HepG2 (cell line): Measurements from ENCODE around the gene SRP14. TPM values are rescaled to one million over a fixed set of nuclear protein-coding genes. Genes with fewer than 3 reads are reported as not detected.

ENCODE experiments used
- AFF4 ChIP-seq: sonication (generic); formaldehyde crosslinking; IDR thresholded peaks from 2 replicates; pipeline ENCODE4 v1.4.0; 2020; ENCODE audit warnings: missing genetic modification reagents
- ATAD3A ChIP-seq: sonication (generic); formaldehyde crosslinking; IDR thresholded peaks from 2 replicates; pipeline ENCODE4 v1.4.0; 2020; ENCODE audit warnings: missing genetic modification reagents
- CREB1 ChIP-seq, 2 experiments: fragments of 450-650 bp in 1 of 2; IDR thresholded peaks; 2 replicates each; pipeline ENCODE4 v1.6.1; 2016 to 2017; ENCODE audit warnings: control low read depth in 1 of 2, mild to moderate bottlenecking in 1 of 2, missing compliant biosample characterization in 1 of 2, missing genetic modification characterization in 1 of 2
- DNMT1 ChIP-seq: sonication (generic); formaldehyde crosslinking; IDR thresholded peaks from 2 replicates; pipeline ENCODE4 v1.5.1; 2020; ENCODE audit warnings: mild to moderate bottlenecking, missing genetic modification reagents
- ERF ChIP-seq: IDR thresholded peaks from 2 replicates; pipeline ENCODE4 v1.6.1; 2018; ENCODE audit warnings: missing biosample characterization, missing genetic modification reagents
- FOSL1 ChIP-seq: sonication (generic); formaldehyde crosslinking; IDR thresholded peaks from 2 replicates; pipeline ENCODE4 v1.9.0; 2021; ENCODE audit warnings: missing genetic modification reagents, borderline replicate concordance
- HMGXB4 ChIP-seq, 2 experiments: sonication (generic) in 1 of 2; formaldehyde crosslinking in 1 of 2; IDR thresholded peaks; 2 replicates each; pipeline versions ENCODE4 v1.4.0 to v1.6.1; 2018 to 2020; ENCODE audit warnings: missing genetic modification reagents in 2 of 2, borderline replicate concordance in 1 of 2, low read depth in 1 of 2, mild to moderate bottlenecking in 1 of 2, missing biosample characterization in 1 of 2
- MAZ ChIP-seq, 2 experiments: sonication (generic) in 1 of 2; formaldehyde crosslinking in 1 of 2; IDR thresholded peaks; 2 replicates each; pipeline versions ENCODE4 v1.5.0 to v1.6.1; 2012 to 2020; ENCODE audit warnings: low read depth in 2 of 2, mild to moderate bottlenecking in 2 of 2, borderline replicate concordance in 1 of 2, improper control_type of control experiment in 1 of 2, low read length in 1 of 2, missing genetic modification reagents in 1 of 2, moderate library complexity in 1 of 2
- NFIC ChIP-seq: IDR thresholded peaks from 2 replicates; pipeline ENCODE4 v1.6.1; 2012; ENCODE audit warnings: mild to moderate bottlenecking, low read length, inconsistent platforms
- RXRB ChIP-seq: IDR thresholded peaks from 2 replicates; pipeline ENCODE4 v1.6.1; 2016; ENCODE audit warnings: borderline replicate concordance, missing genetic modification reagents, missing compliant biosample characterization
- SMYD3 ChIP-seq: sonication (generic); formaldehyde crosslinking; IDR thresholded peaks from 2 replicates; pipeline ENCODE4 v1.8.1; 2023; ENCODE audit warnings: mild to moderate bottlenecking, missing genetic modification reagents
- SSRP1 ChIP-seq: IDR thresholded peaks from 2 replicates; pipeline ENCODE4 v1.6.1; 2016; ENCODE audit warnings: control low read depth
- ZKSCAN1 ChIP-seq: fragments of 150-350 bp; IDR thresholded peaks from 2 replicates; pipeline ENCODE4 v1.6.1; 2014; ENCODE audit warnings: low read length
- ZNF20 ChIP-seq: sonication (generic); formaldehyde crosslinking; IDR thresholded peaks from 2 replicates; pipeline ENCODE4 v1.4.0; 2020; ENCODE audit warnings: mild to moderate bottlenecking, moderate library complexity, missing genetic modification reagents
- ZNF263 ChIP-seq: sonication (generic); formaldehyde crosslinking; IDR thresholded peaks from 2 replicates; pipeline ENCODE4 v1.4.0; 2020; ENCODE audit warnings: missing genetic modification reagents
- ZNF329 ChIP-seq: sonication (generic); formaldehyde crosslinking; IDR thresholded peaks from 2 replicates; pipeline ENCODE4 v1.9.0; 2021; ENCODE audit warnings: low read depth, mild to moderate bottlenecking, missing genetic modification reagents
- ZNF333 ChIP-seq: sonication (generic); formaldehyde crosslinking; IDR thresholded peaks from 2 replicates; pipeline ENCODE4 v1.4.0; 2020; ENCODE audit warnings: mild to moderate bottlenecking, missing genetic modification reagents, borderline replicate concordance
- ZNF33A ChIP-seq: sonication (generic); formaldehyde crosslinking; IDR thresholded peaks from 2 replicates; pipeline ENCODE4 v1.5.1; 2020; ENCODE audit warnings: missing genetic modification reagents, mild to moderate bottlenecking, moderate library complexity, borderline replicate concordance
- ZNF629 ChIP-seq: sonication (generic); formaldehyde crosslinking; conservative IDR thresholded peaks from 2 replicates; pipeline ENCODE4 v1.5.0; 2020; ENCODE audit warnings: missing genetic modification reagents
- ZXDC ChIP-seq: sonication (generic); formaldehyde crosslinking; IDR thresholded peaks from 2 replicates; pipeline ENCODE4 v1.5.0; 2020; ENCODE audit warnings: mild to moderate bottlenecking, missing genetic modification reagents
- polyA plus RNA-seq, 8 experiments: library from polyadenylated mRNA; depleted of rRNA in 3 of 8; stranded (reverse) in 7 of 8; unstranded in 1 of 8; fragments of >200 nt; fragmentation: Illumina TruSeq in 4 of 8; extraction: Trizol in 4 of 8; gene quantifications; 2 replicates each; pipeline versions ENCODE4 v1.2.1 to v1.2.3, GENCODE V29; 2011 to 2016; ENCODE audit warnings: low read depth in 4 of 8, missing spikeins in 1 of 8, mixed read lengths in 1 of 8; ENCODE audit not compliant: insufficient read depth in 1 of 8
- total RNA-seq, 5 experiments: library from RNA; depleted of rRNA; stranded (reverse); fragments of >200 nt; fragmentation: Illumina TruSeq; extraction: Trizol; gene quantifications; 2 replicates each; pipeline ENCODE4 v1.2.3, GENCODE V29; 2016; ENCODE audit warnings: low read depth in 1 of 5

Gene SRP14
- total and polyA plus RNA-seq, 2 of the 13 experiments (the other 11 are each of a cell fraction or from before 2014, with no cell fraction given) = 208 to 356 TPM

- TF ChIP-seq MAZ (IDR thresholded peaks at IDR 0.05; ENCODE audit: borderline replicate concordance, low read depth, low read length) (no peak), MAZ (CRISPR knock-in tag; IDR thresholded peaks at IDR 0.05; ENCODE audit: low read depth) (no peak), ZNF33A (no peak), NFIC (no peak), CREB1 (IDR thresholded peaks at IDR 0.05) (no peak), CREB1 (CRISPR knock-in tag; IDR thresholded peaks at IDR 0.05) (peak; percentile 52; the same call in 1 of the 2 replicates), AFF4 (CRISPR knock-in tag) (no peak), ATAD3A (CRISPR knock-in tag) (no peak), RXRB (peak; percentile 87), ZNF263 (CRISPR knock-in tag) (no peak), FOSL1 (no peak), HMGXB4 (CRISPR knock-in tag; IDR thresholded peaks at IDR 0.05; ENCODE audit: borderline replicate concordance in 1 of 2, low read depth in 1 of 2) (no peak), ZNF329 (CRISPR knock-in tag) (no peak), SMYD3 (CRISPR knock-in tag) (no peak), SSRP1 (no peak), DNMT1 (no peak), ZNF629 (no peak), ZNF20 (CRISPR knock-in tag) (no peak), ZNF333 (CRISPR knock-in tag) (no peak), ZXDC (no peak), ZKSCAN1 (no peak), ERF (CRISPR knock-in tag) (0 out of 2 replicates have a peak, but pooled peaks have one; percentile 22)
Observed at GRCh38 chr15:40040770-40041169, 1.8 kb upstream of the SRP14 start (continued).
